Measurements from ENCODE around the gene MAP2K7.
"Not testable (repeated sequence)": the region's sequence is repeated elsewhere in the genome, so short reads cannot be mapped to it uniquely, and the experiment has no call there.

Gene MAP2K7

GRCh38 chr19:7920519-7921301 is 17.0 kb downstream of the MAP2K7 start:
- peak; percentile 66 for DNase-seq

- DNase-seq: no peak
Observed at GRCh38 chr19:7921302-7921966, 17.8 kb downstream of the MAP2K7 start.

- no peak for DNase-seq
Observed at GRCh38 chr19:7921967-7922835, 18.5 kb downstream of the MAP2K7 start.

GRCh38 chr19:7922836-7923195 is 19.1 kb downstream of the MAP2K7 start:
- no peak for DNase-seq

- DNase-seq: no peak
Observed at GRCh38 chr19:7923295-7924191, 19.9 kb downstream of the MAP2K7 start.

GRCh38 chr19:7924241-7924640 is 20.6 kb downstream of the MAP2K7 start:
- no peak for DNase-seq

- no peak for DNase-seq
Observed at GRCh38 chr19:7924651-7925170, 21.0 kb downstream of the MAP2K7 start.

- no peak for DNase-seq
Observed at GRCh38 chr19:7925171-7925851, 21.6 kb downstream of the MAP2K7 start.

- no peak for DNase-seq
Observed at GRCh38 chr19:7926021-7926726, 22.5 kb downstream of the MAP2K7 start, which contains the start of gene CTXN1. Gene CTXN1, minus strand, starts transcription at chr19:7926135. Its CDS starts 597 bp downstream, at chr19:7925538.

- DNase-seq: no peak
Observed at GRCh38 chr19:7926727-7927604, 23.3 kb downstream of the MAP2K7 start.

- no peak for DNase-seq
Observed at GRCh38 chr19:7927605-7928333, 24.1 kb downstream of the MAP2K7 start.

GRCh38 chr19:7928334-7928706 is 24.6 kb downstream of the MAP2K7 start:
- DNase-seq: no peak

GRCh38 chr19:7928741-7929701 is 25.3 kb downstream of the MAP2K7 start:
- DNase-seq: no peak

GRCh38 chr19:7930030-7930429 is 26.4 kb downstream of the MAP2K7 start:
- DNase-seq: not testable (repeated sequence)

- no peak for DNase-seq
Observed at GRCh38 chr19:7930765-7931164, 27.1 kb downstream of the MAP2K7 start.

GRCh38 chr19:7931221-7932061 is 27.8 kb downstream of the MAP2K7 start:
- DNase-seq: no peak
